HG02885 (cell line): ENCODE results near the gene EGFLAM.

Experiments used
- ATAC-seq: cut with Tn5 transposase; IDR thresholded peaks from one replicate; pipeline ENCODE4 v1.9.1; 2021; ENCODE audit warnings: mild to moderate bottlenecking; ENCODE audit not compliant: unreplicated experiment, poor library complexity

Gene EGFLAM

GRCh38 chr5:38258319-38259061, at the start of gene EGFLAM:
TSS of gene EGFLAM (plus strand) at chr5:38258559. CDS start at chr5:38258755, 196 bp downstream.
- ATAC-seq, result no peak

GRCh38 chr5:38208782-38209378, 49.5 kb upstream of the EGFLAM start:
- ATAC-seq, result no peak

GRCh38 chr5:38210676-38211353, 47.5 kb upstream of the EGFLAM start:
- no peak for ATAC-seq

- ATAC-seq, result no peak
These were observed 47.0 kb upstream of the EGFLAM start for GRCh38 chr5:38211354-38211710.

GRCh38 chr5:38212307-38212706, 46.1 kb upstream of the EGFLAM start:
- ATAC-seq, result no peak

- no peak for ATAC-seq
These were observed 32.3 kb upstream of the EGFLAM start for GRCh38 chr5:38226091-38226490.

GRCh38 chr5:38228914-38229313, 29.4 kb upstream of the EGFLAM start:
- no peak for ATAC-seq

- ATAC-seq, result no peak
These were observed 23.6 kb upstream of the EGFLAM start for GRCh38 chr5:38234737-38235136.

GRCh38 chr5:38237681-38238080, 20.7 kb upstream of the EGFLAM start:
- no peak for ATAC-seq

GRCh38 chr5:38240212-38240611, 18.1 kb upstream of the EGFLAM start:
- ATAC-seq, result no peak

- ATAC-seq, result no peak
These were observed 16.7 kb upstream of the EGFLAM start for GRCh38 chr5:38241655-38242054.

GRCh38 chr5:38245307-38245706, 13.1 kb upstream of the EGFLAM start:
- ATAC-seq, result no peak

- no peak for ATAC-seq
These were observed 9.1 kb upstream of the EGFLAM start for GRCh38 chr5:38249301-38249700.

GRCh38 chr5:38249812-38250211, 8.5 kb upstream of the EGFLAM start:
- no peak for ATAC-seq

- no peak for ATAC-seq
These were observed 7.5 kb upstream of the EGFLAM start for GRCh38 chr5:38250763-38251448.

- ATAC-seq, result no peak
These were observed 4.6 kb upstream of the EGFLAM start for GRCh38 chr5:38253759-38254158.

GRCh38 chr5:38257308-38258041, 884 bp upstream of the EGFLAM start:
- ATAC-seq, result no peak

GRCh38 chr5:38258042-38258318, 379 bp upstream of the EGFLAM start:
- ATAC-seq, result no peak

- no peak for ATAC-seq
These were observed 876 bp downstream of the EGFLAM start for GRCh38 chr5:38259062-38259808.

GRCh38 chr5:38259809-38260160, 1.4 kb downstream of the EGFLAM start:
- no peak for ATAC-seq
